GM21526 (cell line): ENCODE results near the gene FBN2.

Experiments used
- ATAC-seq: cut with Tn5 transposase; IDR thresholded peaks from one replicate; pipeline ENCODE4 v1.9.1; 2021; ENCODE audit warnings: moderate library complexity; ENCODE audit not compliant: unreplicated experiment, low FRiP score

Gene FBN2

GRCh38 chr5:128225245-128226030 lies 312.6 kb downstream of the FBN2 start:
- ATAC-seq, result no peak

GRCh38 chr5:128224336-128224735 lies 313.7 kb downstream of the FBN2 start:
- no peak for ATAC-seq

GRCh38 chr5:128220841-128221240 lies 317.2 kb downstream of the FBN2 start:
- no peak for ATAC-seq

GRCh38 chr5:128216860-128217531 lies 321.0 kb downstream of the FBN2 start:
- ATAC-seq, result no peak

GRCh38 chr5:128216285-128216684 lies 321.8 kb downstream of the FBN2 start:
- no peak for ATAC-seq

GRCh38 chr5:128213833-128214232 lies 324.2 kb downstream of the FBN2 start:
- ATAC-seq, result no peak

GRCh38 chr5:128213340-128213739 lies 324.7 kb downstream of the FBN2 start:
- peak; percentile 52 for ATAC-seq

- no peak for ATAC-seq
Observed at GRCh38 chr5:128212191-128212806, 325.7 kb downstream of the FBN2 start.

GRCh38 chr5:128208436-128208835 lies 329.6 kb downstream of the FBN2 start:
- ATAC-seq, result no peak
